ENCODE results near the gene CRY1. TPM values are rescaled to one million over a fixed set of nuclear protein-coding genes. Genes with fewer than 3 reads are reported as not detected.
A peak's percentile ranks its signal among the peaks of the same experiment; 100 is the strongest.

Gene CRY1
- total and polyA plus RNA-seq, 9 of the 15 experiments (the other 6 are each of a cell fraction or from before 2014, with no cell fraction given) = 8.7 to 33.3 (median 25.2) TPM

DNA sequence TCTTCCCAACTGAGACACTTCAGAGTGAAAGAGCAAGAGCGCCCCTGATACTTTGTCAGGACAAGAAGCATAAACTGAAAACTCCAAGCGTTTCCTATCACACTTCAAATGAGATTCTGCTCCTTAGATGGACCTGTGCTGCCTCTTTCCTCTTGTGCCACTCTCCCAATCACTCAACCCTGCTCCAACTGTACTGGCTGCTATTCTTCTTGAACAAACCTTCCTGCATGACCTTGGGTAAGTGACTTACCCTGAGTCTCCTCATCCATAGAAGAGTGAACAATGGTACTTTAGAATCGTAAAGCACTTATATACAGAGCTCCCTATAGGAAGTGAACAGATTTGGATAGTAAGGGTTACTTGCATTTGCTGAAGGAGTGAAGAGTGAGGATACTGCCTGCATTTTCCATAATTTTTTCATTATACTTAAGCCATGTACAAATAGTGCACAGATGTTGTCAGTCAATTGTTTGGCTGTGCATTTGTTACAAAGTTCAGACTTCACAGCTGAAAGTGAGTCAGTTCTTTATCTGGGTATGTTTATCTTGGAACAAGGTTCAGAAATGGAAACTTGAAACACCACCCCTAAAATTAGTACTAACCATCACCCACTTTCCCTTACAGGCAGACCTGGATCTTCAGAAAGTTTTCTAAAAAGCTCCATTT lies 117.2 kb downstream of the CRY1 start (continued):
- TF ChIP-seq THRAP3 (IDR thresholded peaks at IDR 0.05; ENCODE audit: borderline replicate concordance) (peak; percentile 57; the same call in 1 of the 2 replicates), TEAD4 (IDR thresholded peaks at IDR 0.05; ENCODE audit: low read length) (0 out of 2 replicates have a peak, but pooled peaks have one; percentile 19), TEAD4 (CRISPR knock-in tag; IDR thresholded peaks at IDR 0.05; ENCODE audit: borderline replicate concordance) (no peak), HOXB6 (CRISPR knock-in tag; IDR thresholded peaks at IDR 0.05; ENCODE audit: borderline replicate concordance) (no peak), KDM5B (IDR thresholded peaks at IDR 0.05; ENCODE audit: insufficient replicate concordance, low read depth, low read length) (no peak), MYC (IDR thresholded peaks at IDR 0.05; ENCODE audit: low read depth, low read length) (no peak), MYC (CRISPR knock-in tag; IDR thresholded peaks at IDR 0.05; ENCODE audit: borderline replicate concordance, low read depth) (no peak), JUNB (CRISPR knock-in tag; conservative IDR thresholded peaks at IDR 0.05) (no peak), ZBTB7A (IDR thresholded peaks at IDR 0.05; ENCODE audit: borderline replicate concordance, control insufficient read depth, low read depth, low read length) (no peak), ARID1B (IDR thresholded peaks at IDR 0.05) (peak; percentile 59), TCF7L2 (IDR thresholded peaks at IDR 0.05; ENCODE audit: low read depth, low read length) (no peak), SPI1 (IDR thresholded peaks at IDR 0.05; ENCODE audit: borderline replicate concordance, low read depth, low read length) (no peak), KAT2B (IDR thresholded peaks at IDR 0.05; ENCODE audit: low read depth, low read length) (no peak), PRMT5 (CRISPR knock-in tag; IDR thresholded peaks at IDR 0.05) (no peak), RHOXF2B (CRISPR knock-in tag; conservative IDR thresholded peaks at IDR 0.05) (no peak), POLR3A (IDR thresholded peaks at IDR 0.05; ENCODE audit: borderline replicate concordance, extremely low read depth, insufficient read depth, insufficient read length) (no peak), ZEB2 (IDR thresholded peaks at IDR 0.05) (no peak), SNIP1 (IDR thresholded peaks at IDR 0.05; ENCODE audit: low read depth) (no peak)
- TF ChIP-seq, protein P1, sequence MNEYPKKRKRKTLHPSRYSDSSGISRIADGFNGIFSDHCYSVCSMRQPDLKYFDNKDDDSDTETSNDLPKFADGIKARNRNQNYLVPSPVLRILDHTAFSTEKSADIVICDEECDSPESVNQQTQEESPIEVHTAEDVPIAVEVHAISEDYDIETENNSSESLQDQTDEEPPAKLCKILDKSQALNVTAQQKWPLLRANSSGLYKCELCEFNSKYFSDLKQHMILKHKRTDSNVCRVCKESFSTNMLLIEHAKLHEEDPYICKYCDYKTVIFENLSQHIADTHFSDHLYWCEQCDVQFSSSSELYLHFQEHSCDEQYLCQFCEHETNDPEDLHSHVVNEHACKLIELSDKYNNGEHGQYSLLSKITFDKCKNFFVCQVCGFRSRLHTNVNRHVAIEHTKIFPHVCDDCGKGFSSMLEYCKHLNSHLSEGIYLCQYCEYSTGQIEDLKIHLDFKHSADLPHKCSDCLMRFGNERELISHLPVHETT (CRISPR knock-in tag; conservative IDR thresholded peaks at IDR 0.05 in 1 of 2, IDR thresholded peaks at IDR 0.05 in 1 of 2) = no peak
- TF ChIP-seq, protein P2, sequence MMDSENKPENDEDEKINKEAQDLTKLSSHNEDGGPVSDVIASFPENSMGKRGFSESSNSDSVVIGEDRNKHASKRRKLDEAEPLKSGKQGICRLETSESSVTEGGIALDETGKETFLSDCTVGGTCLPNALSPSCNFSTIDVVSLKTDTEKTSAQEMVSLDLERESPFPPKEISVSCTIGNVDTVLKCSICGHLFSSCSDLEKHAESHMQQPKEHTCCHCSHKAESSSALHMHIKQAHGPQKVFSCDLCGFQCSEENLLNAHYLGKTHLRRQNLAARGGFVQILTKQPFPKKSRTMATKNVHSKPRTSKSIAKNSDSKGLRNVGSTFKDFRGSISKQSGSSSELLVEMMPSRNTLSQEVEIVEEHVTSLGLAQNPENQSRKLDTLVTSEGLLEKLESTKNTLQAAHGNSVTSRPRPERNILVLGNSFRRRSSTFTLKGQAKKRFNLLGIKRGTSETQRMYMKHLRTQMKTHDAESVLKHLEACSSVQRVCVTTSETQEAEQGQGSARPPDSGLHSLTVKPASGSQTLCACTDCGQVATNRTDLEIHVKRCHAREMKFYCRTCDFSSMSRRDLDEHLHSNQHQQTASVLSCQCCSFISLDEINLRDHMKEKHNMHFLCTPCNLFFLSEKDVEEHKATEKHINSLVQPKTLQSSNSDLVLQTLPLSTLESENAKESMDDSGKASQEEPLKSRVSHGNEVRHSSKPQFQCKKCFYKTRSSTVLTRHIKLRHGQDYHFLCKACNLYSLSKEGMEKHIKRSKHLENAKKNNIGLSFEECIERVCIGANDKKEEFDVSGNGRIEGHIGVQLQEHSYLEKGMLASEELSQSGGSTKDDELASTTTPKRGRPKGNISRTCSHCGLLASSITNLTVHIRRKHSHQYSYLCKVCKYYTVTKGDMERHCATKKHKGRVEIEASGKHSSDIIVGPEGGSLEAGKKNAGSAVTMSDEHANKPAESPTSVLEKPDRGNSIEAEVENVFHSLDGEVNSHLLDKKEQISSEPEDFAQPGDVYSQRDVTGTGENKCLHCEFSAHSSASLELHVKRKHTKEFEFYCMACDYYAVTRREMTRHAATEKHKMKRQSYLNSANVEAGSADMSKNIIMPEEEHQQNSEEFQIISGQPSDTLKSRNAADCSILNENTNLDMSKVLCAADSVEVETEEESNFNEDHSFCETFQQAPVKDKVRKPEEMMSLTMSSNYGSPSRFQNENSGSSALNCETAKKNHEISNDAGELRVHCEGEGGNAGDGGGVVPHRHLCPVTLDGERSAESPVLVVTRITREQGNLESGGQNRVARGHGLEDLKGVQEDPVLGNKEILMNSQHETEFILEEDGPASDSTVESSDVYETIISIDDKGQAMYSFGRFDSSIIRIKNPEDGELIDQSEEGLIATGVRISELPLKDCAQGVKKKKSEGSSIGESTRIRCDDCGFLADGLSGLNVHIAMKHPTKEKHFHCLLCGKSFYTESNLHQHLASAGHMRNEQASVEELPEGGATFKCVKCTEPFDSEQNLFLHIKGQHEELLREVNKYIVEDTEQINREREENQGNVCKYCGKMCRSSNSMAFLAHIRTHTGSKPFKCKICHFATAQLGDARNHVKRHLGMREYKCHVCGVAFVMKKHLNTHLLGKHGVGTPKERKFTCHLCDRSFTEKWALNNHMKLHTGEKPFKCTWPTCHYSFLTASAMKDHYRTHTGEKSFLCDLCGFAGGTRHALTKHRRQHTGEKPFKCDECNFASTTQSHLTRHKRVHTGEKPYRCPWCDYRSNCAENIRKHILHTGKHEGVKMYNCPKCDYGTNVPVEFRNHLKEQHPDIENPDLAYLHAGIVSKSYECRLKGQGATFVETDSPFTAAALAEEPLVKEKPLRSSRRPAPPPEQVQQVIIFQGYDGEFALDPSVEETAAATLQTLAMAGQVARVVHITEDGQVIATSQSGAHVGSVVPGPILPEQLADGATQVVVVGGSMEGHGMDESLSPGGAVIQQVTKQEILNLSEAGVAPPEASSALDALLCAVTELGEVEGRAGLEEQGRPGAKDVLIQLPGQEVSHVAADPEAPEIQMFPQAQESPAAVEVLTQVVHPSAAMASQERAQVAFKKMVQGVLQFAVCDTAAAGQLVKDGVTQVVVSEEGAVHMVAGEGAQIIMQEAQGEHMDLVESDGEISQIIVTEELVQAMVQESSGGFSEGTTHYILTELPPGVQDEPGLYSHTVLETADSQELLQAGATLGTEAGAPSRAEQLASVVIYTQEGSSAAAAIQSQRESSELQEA (IDR thresholded peaks at IDR 0.05; ENCODE audit: low read depth) = no peak

Measured in K562 (cell line).